Stimulated activated memory B cell treated with anti-CD40 and anti-IgM and Interleukin-4, amounts not matched to agents 10 μg/mL and 1 μg/mL and 100 μg/mL, for 72 hours (primary cell): ENCODE measurements around the gene RYR3.

Source experiments
- ATAC-seq: fragments of 150-1000 bp; cut with Tn5 transposase; 2 replicates; pipeline ENCODE4 v1.10.0; 2021
- H3K27ac Mint-ChIP-seq: one replicate; pipeline ENCODE4 v1.8.0; 2022; ENCODE audit warnings: mild to moderate bottlenecking, mixed read lengths
- H3K27me3 Mint-ChIP-seq: one replicate; pipeline ENCODE4 v1.8.0; 2022; ENCODE audit warnings: mixed read lengths
- H3K36me3 Mint-ChIP-seq: one replicate; pipeline ENCODE4 v1.8.0; 2022; ENCODE audit warnings: mixed read lengths
- H3K4me1 Mint-ChIP-seq: one replicate; pipeline ENCODE4 v1.8.0; 2022; ENCODE audit warnings: mixed read lengths
- H3K4me3 Mint-ChIP-seq: one replicate; pipeline ENCODE4 v1.8.0; 2022; ENCODE audit warnings: mild to moderate bottlenecking, moderate library complexity, mixed read lengths
- H3K9me3 Mint-ChIP-seq: one replicate; pipeline ENCODE4 v1.8.0; 2022; ENCODE audit warnings: mixed read lengths

RYR3 gene

GRCh38 chr15:33831646-33832045, 520.9 kb downstream of the RYR3 start:
- no peaks in the 10 kb centered on the region for H3K36me3 Mint-ChIP-seq
- ATAC-seq, result no peak
- H3K27ac Mint-ChIP-seq, result no peak overlapping the region
- H3K4me1 Mint-ChIP-seq, result no peaks in the 10 kb centered on the region
- H3K27me3 Mint-ChIP-seq, result peaks cover under 1% of the 10 kb centered on the region
- no peaks in the 10 kb centered on the region for H3K9me3 Mint-ChIP-seq
- no peak overlapping the region for H3K4me3 Mint-ChIP-seq

- no peak overlapping the region for H3K4me3 Mint-ChIP-seq
- H3K27me3 Mint-ChIP-seq, result no peaks in the 10 kb centered on the region
- H3K36me3 Mint-ChIP-seq, result no peaks in the 10 kb centered on the region
- H3K9me3 Mint-ChIP-seq, result peaks cover 2% of the 10 kb centered on the region
- ATAC-seq, result no peak
- H3K27ac Mint-ChIP-seq, result no peak overlapping the region
- H3K4me1 Mint-ChIP-seq, result no peaks in the 10 kb centered on the region
These were observed 524.4 kb downstream of the RYR3 start for GRCh38 chr15:33834892-33835743.

GRCh38 chr15:33837294-33837693, 526.5 kb downstream of the RYR3 start:
- Mint-ChIP-seq H3K27ac (no peak overlapping the region), H3K4me1 (no peaks in the 10 kb centered on the region), H3K9me3 (peaks cover 2% of the 10 kb centered on the region), H3K27me3 (no peaks in the 10 kb centered on the region), H3K36me3 (no peaks in the 10 kb centered on the region), H3K4me3 (no peak overlapping the region)
- no peak for ATAC-seq

- Mint-ChIP-seq H3K4me3 (no peak overlapping the region), H3K4me1 (no peaks in the 10 kb centered on the region), H3K27ac (no peak overlapping the region), H3K27me3 (no peaks in the 10 kb centered on the region), H3K9me3 (peaks cover 2% of the 10 kb centered on the region), H3K36me3 (no peaks in the 10 kb centered on the region)
- ATAC-seq, result no peak
These were observed 528.8 kb downstream of the RYR3 start for GRCh38 chr15:33839540-33839939.

GRCh38 chr15:33840615-33841014, 529.8 kb downstream of the RYR3 start:
- no peak for ATAC-seq
- no peaks in the 10 kb centered on the region for H3K36me3 Mint-ChIP-seq

GRCh38 chr15:33844186-33844585, 533.4 kb downstream of the RYR3 start:
- H3K27me3 Mint-ChIP-seq, result no peaks in the 10 kb centered on the region

More at GRCh38 chr15:33840615-33841014, 529.8 kb downstream of the RYR3 start:
- Mint-ChIP-seq H3K4me3 (no peak overlapping the region), H3K4me1 (no peaks in the 10 kb centered on the region), H3K27ac (no peak overlapping the region), H3K9me3 (peaks cover 2% of the 10 kb centered on the region), H3K27me3 (no peaks in the 10 kb centered on the region)

GRCh38 chr15:33844597-33844996, 533.8 kb downstream of the RYR3 start:
- no peaks in the 10 kb centered on the region for H3K27me3 Mint-ChIP-seq
- ATAC-seq, result no peak
- H3K4me1 Mint-ChIP-seq, result no peaks in the 10 kb centered on the region
- H3K27ac Mint-ChIP-seq, result no peak overlapping the region
- no peaks in the 10 kb centered on the region for H3K9me3 Mint-ChIP-seq
- no peak overlapping the region for H3K4me3 Mint-ChIP-seq
- H3K36me3 Mint-ChIP-seq, result no peaks in the 10 kb centered on the region

More at GRCh38 chr15:33844186-33844585, 533.4 kb downstream of the RYR3 start:
- Mint-ChIP-seq H3K36me3 (no peaks in the 10 kb centered on the region), H3K27ac (no peak overlapping the region), H3K9me3 (no peaks in the 10 kb centered on the region), H3K4me1 (no peaks in the 10 kb centered on the region), H3K4me3 (no peak overlapping the region)
- ATAC-seq, result no peak

- Mint-ChIP-seq H3K36me3 (no peaks in the 10 kb centered on the region), H3K9me3 (no peaks in the 10 kb centered on the region), H3K4me1 (no peaks in the 10 kb centered on the region), H3K4me3 (no peak overlapping the region), H3K27ac (no peak overlapping the region), H3K27me3 (no peaks in the 10 kb centered on the region)
- ATAC-seq, result no peak
These were observed 535.4 kb downstream of the RYR3 start for GRCh38 chr15:33846142-33846541.

- ATAC-seq, result no peak
- Mint-ChIP-seq H3K27ac (no peak overlapping the region), H3K9me3 (no peaks in the 10 kb centered on the region), H3K4me1 (no peaks in the 10 kb centered on the region), H3K36me3 (no peaks in the 10 kb centered on the region), H3K27me3 (no peaks in the 10 kb centered on the region), H3K4me3 (no peak overlapping the region)
These were observed 536.1 kb downstream of the RYR3 start for GRCh38 chr15:33846862-33847261.

- no peaks in the 10 kb centered on the region for H3K27me3 Mint-ChIP-seq
- no peak overlapping the region for H3K27ac Mint-ChIP-seq
- H3K4me1 Mint-ChIP-seq, result no peaks in the 10 kb centered on the region
- no peak for ATAC-seq
- H3K9me3 Mint-ChIP-seq, result no peaks in the 10 kb centered on the region
- no peak overlapping the region for H3K4me3 Mint-ChIP-seq
- H3K36me3 Mint-ChIP-seq, result no peaks in the 10 kb centered on the region
These were observed 537.2 kb downstream of the RYR3 start for GRCh38 chr15:33848011-33848410.

GRCh38 chr15:33851079-33851478, 540.3 kb downstream of the RYR3 start:
- Mint-ChIP-seq H3K4me1 (no peaks in the 10 kb centered on the region), H3K27ac (no peak overlapping the region), H3K9me3 (no peaks in the 10 kb centered on the region), H3K36me3 (no peaks in the 10 kb centered on the region), H3K27me3 (no peaks in the 10 kb centered on the region), H3K4me3 (no peak overlapping the region)
- ATAC-seq, result no peak

GRCh38 chr15:33852094-33852493, 541.3 kb downstream of the RYR3 start:
- Mint-ChIP-seq H3K4me1 (no peaks in the 10 kb centered on the region), H3K27ac (no peak overlapping the region), H3K27me3 (no peaks in the 10 kb centered on the region), H3K36me3 (no peaks in the 10 kb centered on the region), H3K9me3 (no peaks in the 10 kb centered on the region), H3K4me3 (no peak overlapping the region)
- no peak for ATAC-seq

- ATAC-seq, result no peak
- H3K36me3 Mint-ChIP-seq, result no peaks in the 10 kb centered on the region
- no peaks in the 10 kb centered on the region for H3K27me3 Mint-ChIP-seq
- no peak overlapping the region for H3K27ac Mint-ChIP-seq
- no peak overlapping the region for H3K4me3 Mint-ChIP-seq
- no peaks in the 10 kb centered on the region for H3K9me3 Mint-ChIP-seq
- H3K4me1 Mint-ChIP-seq, result no peaks in the 10 kb centered on the region
These were observed 541.8 kb downstream of the RYR3 start for GRCh38 chr15:33852570-33852969.

GRCh38 chr15:33857726-33858125, 547.0 kb downstream of the RYR3 start:
- no peaks in the 10 kb centered on the region for H3K4me1 Mint-ChIP-seq
- no peak overlapping the region for H3K4me3 Mint-ChIP-seq
- no peaks in the 10 kb centered on the region for H3K27me3 Mint-ChIP-seq
- H3K27ac Mint-ChIP-seq, result no peak overlapping the region
- no peak for ATAC-seq
- H3K36me3 Mint-ChIP-seq, result peaks cover 14% of the 10 kb centered on the region
- no peaks in the 10 kb centered on the region for H3K9me3 Mint-ChIP-seq

GRCh38 chr15:33858836-33859235, 548.1 kb downstream of the RYR3 start:
- no peak for ATAC-seq
- peaks cover 15% of the 10 kb centered on the region for H3K36me3 Mint-ChIP-seq
- no peaks in the 10 kb centered on the region for H3K27me3 Mint-ChIP-seq
- no peak overlapping the region for H3K27ac Mint-ChIP-seq
- no peak overlapping the region for H3K4me3 Mint-ChIP-seq
- H3K9me3 Mint-ChIP-seq, result no peaks in the 10 kb centered on the region
- no peaks in the 10 kb centered on the region for H3K4me1 Mint-ChIP-seq

- H3K27ac Mint-ChIP-seq, result no peak overlapping the region
- no peak for ATAC-seq
These were observed 549.3 kb downstream of the RYR3 start for GRCh38 chr15:33859992-33860545.

More at GRCh38 chr15:33859992-33860545, 549.3 kb downstream of the RYR3 start:
- Mint-ChIP-seq H3K4me3 (no peak overlapping the region), H3K27me3 (no peaks in the 10 kb centered on the region), H3K9me3 (no peaks in the 10 kb centered on the region), H3K4me1 (no peaks in the 10 kb centered on the region), H3K36me3 (peaks cover 27% of the 10 kb centered on the region)
